Gastrocnemius medialis (tissue), 4 donors: Measurements from ENCODE around the gene FYB2. TPM values are rescaled to one million over a fixed set of nuclear protein-coding genes. Genes with fewer than 3 reads are reported as not detected.

Source experiments
- ATAC-seq, 2 donors: fragments of 150-250 bp; one replicate each; pipeline ENCODE4 v1.9.1; 2016
- DNase-seq, 2 donors: peaks; one replicate each; pipeline ENCODE4 v3.0.0-alpha.2; 2019
- H3K27ac ChIP-seq, 4 donors: fragments of 200-600 bp; sonication (generic); 1 replicate in 1 of 4; 2 replicates in 3 of 4; pipeline ENCODE4 v1.5.1; 2016 to 2018; ENCODE audit warnings: mild to moderate bottlenecking in 2 of 4, moderate library complexity in 1 of 4
- H3K27me3 ChIP-seq, 3 donors: fragments of 200-600 bp; sonication (generic) in 2 of 3; 1 replicate in 1 of 3; 2 replicates in 2 of 3; pipeline versions ENCODE4 v1.5.1 to v1.6.0; 2016 to 2019; ENCODE audit warnings: mild to moderate bottlenecking in 1 of 3, moderate library complexity in 1 of 3
- H3K36me3 ChIP-seq, 2 donors: fragments of 200-600 bp; sonication (generic) in 1 of 2; one replicate each; pipeline ENCODE4 v1.5.1; 2017 to 2018
- H3K4me1 ChIP-seq, 2 donors: fragments of 200-600 bp; sonication (generic) in 1 of 2; one replicate each; pipeline ENCODE4 v1.5.1; 2016 to 2017; ENCODE audit warnings: mild to moderate bottlenecking in 2 of 2
- H3K4me3 ChIP-seq, 4 donors: fragments of 200-600 bp; sonication (generic) in 3 of 4; 1 replicate in 1 of 4; 2 replicates in 3 of 4; pipeline ENCODE4 v1.5.1; 2016 to 2019; ENCODE audit warnings: mild to moderate bottlenecking in 2 of 4
- H3K9me3 ChIP-seq, 3 donors: fragments of 200-600 bp; sonication (generic) in 2 of 3; 1 replicate in 1 of 3; 2 replicates in 2 of 3; pipeline ENCODE4 v1.5.1; 2016 to 2019
- CTCF ChIP-seq, 5 experiments: fragments of 450-650 bp in 3 of 5; fragments of 200-600 bp in 2 of 5; sonication (generic) in 2 of 5; IDR thresholded peaks in 4 of 5; conservative IDR thresholded peaks in 1 of 5; 1 replicate in 4 of 5; 2 replicates in 1 of 5; pipeline ENCODE4 v1.5.1; 2016 to 2019; ENCODE audit warnings: antibody characterized with exemption in 5 of 5, mild to moderate bottlenecking in 3 of 5, moderate library complexity in 3 of 5
- POLR2A ChIP-seq, 2 donors: fragments of 450-650 bp; IDR thresholded peaks; one replicate each; pipeline ENCODE4 v1.6.1; 2017; ENCODE audit warnings: antibody characterized with exemption in 2 of 2, mild to moderate bottlenecking in 2 of 2, moderate library complexity in 2 of 2
- in situ Hi-C, 4 donors: fragments of 200-750 bp; cut with MboI; loops; one replicate each; pipeline versions ENCODE4 v1.15.0 to v1.8.0; 2017; ENCODE audit warnings: low sequenced_read_pairs in 4 of 4
- intact Hi-C: fragments of 100-400 bp; cut with DNase I; formaldehyde crosslinking; loops from one replicate; pipeline ENCODE4 v1.15.1; 2023; ENCODE audit warnings: low total_unique reads
- total RNA-seq, 4 donors: library from RNA; depleted of rRNA; stranded (reverse); fragments of >200 nt; gene quantifications; one replicate each; pipeline versions ENCODE4 v1.1.0 to v1.2.3, GENCODE V29; 2016

Gene FYB2
- total RNA-seq, 4 donors from 2014 or later, result 1.0 to 14.2 (median 1.7) TPM

GRCh38 chr1:56803561-56804156 lies 15.5 kb downstream of the FYB2 start:
- no peaks in the 10 kb centered on the region for H3K36me3 ChIP-seq
- TF ChIP-seq CTCF (IDR thresholded peaks at IDR 0.05 in 4 of 5, conservative IDR thresholded peaks at IDR 0.05 in 1 of 5) (peak in 2 of 5 experiments; percentile 16 to 30), POLR2A (IDR thresholded peaks at IDR 0.05) (no peak)
- no peak overlapping the region for H3K4me3 ChIP-seq
- no peaks in the 10 kb centered on the region for H3K27me3 ChIP-seq
- no peak for ATAC-seq
- intact Hi-C loops (loop anchor here (5.0 kb wide), 1 partner anchor 46 kb away; no protein-coding TSS in a partner anchor), in situ Hi-C loops (no loop called here)
- peaks cover 26 to 34% of the 10 kb centered on the region in 2 donors for H3K4me1 ChIP-seq
- DNase-seq, result no peak
- H3K9me3 ChIP-seq, result no peaks in the 10 kb centered on the region
- H3K27ac ChIP-seq, result no peak overlapping the region

GRCh38 chr1:56799605-56800400 lies 19.4 kb downstream of the FYB2 start:
- Histone ChIP-seq H3K9me3 (no peaks in the 10 kb centered on the region), H3K4me1 (peaks cover 28 to 31% of the 10 kb centered on the region in 2 donors), H3K4me3 (no peak overlapping the region), H3K27me3 (no peaks in the 10 kb centered on the region), H3K36me3 (no peaks in the 10 kb centered on the region), H3K27ac (peak overlapping the region; percentile 66 to 88 (median 78))
- TF ChIP-seq CTCF (IDR thresholded peaks at IDR 0.05 in 4 of 5, conservative IDR thresholded peaks at IDR 0.05 in 1 of 5) (no peak), POLR2A (IDR thresholded peaks at IDR 0.05) (no peak)
- intact Hi-C loops, result loop anchor here (5.0 kb wide), 2 partner anchors 43 to 153 kb away; partner anchors contain the start of gene PRKAA2
- ATAC-seq (peak; percentile 83 to 85), DNase-seq (no peak)
- in situ Hi-C loops, result no loop called here

GRCh38 chr1:56798053-56798471 lies 21.1 kb downstream of the FYB2 start:
- H3K36me3 ChIP-seq, result no peaks in the 10 kb centered on the region
- TF ChIP-seq POLR2A (IDR thresholded peaks at IDR 0.05), result no peak
- peak overlapping the region; percentile 66 to 88 (median 74) for H3K27ac ChIP-seq
- no peak overlapping the region for H3K4me3 ChIP-seq
- in situ Hi-C loops, result no loop called here
- DNase-seq (no peak), ATAC-seq (peak; percentile 72 to 79)
- no peaks in the 10 kb centered on the region for H3K27me3 ChIP-seq
- intact Hi-C loops, result loop anchor here (5.0 kb wide), 1 partner anchor 151 kb away; the partner anchor contains the start of gene PRKAA2
- H3K4me1 ChIP-seq, result peaks cover 28 to 31% of the 10 kb centered on the region in 2 donors
- H3K9me3 ChIP-seq, result no peaks in the 10 kb centered on the region

- ATAC-seq (peak; percentile 43 to 44), DNase-seq (peak; percentile 70 to 72)
- TF ChIP-seq POLR2A (IDR thresholded peaks at IDR 0.05) (no peak), CTCF (IDR thresholded peaks at IDR 0.05 in 4 of 5, conservative IDR thresholded peaks at IDR 0.05 in 1 of 5) (no peak)
- intact Hi-C loops, result loop anchor here (5.0 kb wide), 1 partner anchor 150 kb away; the partner anchor contains the start of gene PRKAA2
- no peaks in the 10 kb centered on the region for H3K27me3 ChIP-seq
- in situ Hi-C loops, result no loop called here
- peak overlapping the region; percentile 66 to 88 (median 74) for H3K27ac ChIP-seq
- H3K4me1 ChIP-seq, result peaks cover 28 to 31% of the 10 kb centered on the region in 2 donors
- no peaks in the 10 kb centered on the region for H3K36me3 ChIP-seq
- no peaks in the 10 kb centered on the region for H3K9me3 ChIP-seq
- H3K4me3 ChIP-seq, result no peak overlapping the region
Observed at GRCh38 chr1:56797065-56797685, 22.0 kb downstream of the FYB2 start.
